EH (cell line): ENCODE results near the gene GDPD3.
"Not testable (repeated sequence)": the region's sequence is repeated elsewhere in the genome, so short reads cannot be mapped to it uniquely, and the experiment has no call there.

Experiments used
- DNase-seq: peaks from one replicate; pipeline ENCODE4 v3.0.0-alpha.2; 2015; ENCODE audit warnings: low read depth

GDPD3 gene

GRCh38 chr16:30113031-30113710 is at the start of gene GDPD3:
TSS of gene GDPD3 (minus strand) at chr16:30113537. CDS start at chr16:30113478, 59 bp downstream.
- DNase-seq, result no peak

- DNase-seq, result no peak
Measured at GRCh38 chr16:30157214-30157613, 43.9 kb upstream of the GDPD3 start.

- DNase-seq, result no peak
Measured at GRCh38 chr16:30155188-30155587, 41.9 kb upstream of the GDPD3 start.

- DNase-seq, result no peak
Measured at GRCh38 chr16:30152517-30152916, 39.2 kb upstream of the GDPD3 start.

GRCh38 chr16:30151091-30151490 is 37.8 kb upstream of the GDPD3 start:
- DNase-seq, result no peak

- DNase-seq, result no peak
Measured at GRCh38 chr16:30149250-30149930, 36.1 kb upstream of the GDPD3 start.

- DNase-seq, result no peak
Measured at GRCh38 chr16:30147843-30148510, 34.6 kb upstream of the GDPD3 start.

- no peak for DNase-seq
Measured at GRCh38 chr16:30145657-30146056, 32.3 kb upstream of the GDPD3 start.

GRCh38 chr16:30144917-30145316 is 31.6 kb upstream of the GDPD3 start:
- no peak for DNase-seq

GRCh38 chr16:30144017-30144416 is 30.7 kb upstream of the GDPD3 start:
- DNase-seq, result no peak

- DNase-seq, result no peak
Measured at GRCh38 chr16:30143347-30143702, 30.0 kb upstream of the GDPD3 start.

GRCh38 chr16:30142672-30143346 is 29.5 kb upstream of the GDPD3 start:
- DNase-seq, result no peak

- no peak for DNase-seq
Measured at GRCh38 chr16:30141750-30142149, 28.4 kb upstream of the GDPD3 start.

GRCh38 chr16:30139583-30140481 is 26.5 kb upstream of the GDPD3 start:
- DNase-seq, result no peak

GRCh38 chr16:30137897-30138296 is 24.6 kb upstream of the GDPD3 start:
- no peak for DNase-seq

- DNase-seq, result no peak
Measured at GRCh38 chr16:30136971-30137605, 23.8 kb upstream of the GDPD3 start.

- DNase-seq, result no peak
Measured at GRCh38 chr16:30132591-30132990, 19.3 kb upstream of the GDPD3 start.

GRCh38 chr16:30131869-30132475 is 18.6 kb upstream of the GDPD3 start:
- DNase-seq, result no peak

- DNase-seq, result no peak
Measured at GRCh38 chr16:30127993-30128392, 14.7 kb upstream of the GDPD3 start.

GRCh38 chr16:30125690-30126089 is 12.4 kb upstream of the GDPD3 start:
- not testable (repeated sequence) for DNase-seq

GRCh38 chr16:30124985-30125379 is 11.6 kb upstream of the GDPD3 start:
- DNase-seq, result no peak
